Transverse colon (tissue), 4 donors: ENCODE data around the gene NPIPA1. TPM values are rescaled to one million over a fixed set of nuclear protein-coding genes. Genes with fewer than 3 reads are reported as not detected.

Experiments
- DNase-seq: peaks from one replicate; pipeline ENCODE4 v3.0.0-alpha.2; 2019
- H3K27ac ChIP-seq, 4 donors: fragments of 200-600 bp; sonication (generic); 2 replicates each; pipeline ENCODE4 v1.5.1; 2016 to 2018; ENCODE audit warnings: inconsistent platforms in 4 of 4
- H3K27me3 ChIP-seq: fragments of 200-600 bp; sonication (generic); 2 replicates; pipeline ENCODE4 v1.5.1; 2017; ENCODE audit warnings: inconsistent platforms
- H3K36me3 ChIP-seq, 4 donors: fragments of 200-600 bp; sonication (generic); 2 replicates each; pipeline ENCODE4 v1.5.1; 2017 to 2019; ENCODE audit warnings: inconsistent platforms in 4 of 4
- H3K4me1 ChIP-seq, 4 donors: fragments of 200-600 bp; sonication (generic); 2 replicates each; pipeline ENCODE4 v1.5.1; 2017 to 2020; ENCODE audit warnings: inconsistent platforms in 4 of 4
- H3K4me3 ChIP-seq, 4 donors: fragments of 200-600 bp; sonication (generic); 1 replicate in 1 of 4; 2 replicates in 3 of 4; pipeline versions ENCODE4 v1.5.1 to v1.6.1; 2017 to 2019; ENCODE audit warnings: inconsistent platforms in 4 of 4
- H3K9me3 ChIP-seq, 2 donors: fragments of 200-600 bp; sonication (generic); 2 replicates each; pipeline ENCODE4 v1.5.1; 2017 to 2019; ENCODE audit warnings: inconsistent platforms in 2 of 2
- EP300 ChIP-seq: sonication (generic); formaldehyde crosslinking; IDR thresholded peaks from one replicate; pipeline ENCODE4 v1.6.1; 2017; ENCODE audit warnings: antibody characterized with exemption, low read depth
- POLR2A ChIP-seq: fragments of 450-650 bp; IDR thresholded peaks from one replicate; pipeline ENCODE4 v1.6.1; 2016; ENCODE audit warnings: antibody characterized with exemption, mild to moderate bottlenecking, moderate library complexity
- POLR2AphosphoS5 ChIP-seq, 3 donors: sonication (generic); formaldehyde crosslinking; IDR thresholded peaks; one replicate each; pipeline ENCODE4 v1.6.1; 2016; ENCODE audit warnings: antibody characterized with exemption in 3 of 3
- WGBS, 2 donors: methylation state at CpG; one replicate each; pipeline ENCODE4 v1.1.5; 2018; ENCODE audit warnings: low coverage in 1 of 2; 5-methylcytosine and 5-hydroxymethylcytosine counted together
- in situ Hi-C, 4 donors: fragments of 200-750 bp; cut with MboI; loops; one replicate each; pipeline versions ENCODE4 v1.15.0 to v1.15.1; 2017; ENCODE audit warnings: low sequenced_read_pairs in 3 of 4, low pct_ligation_motif_present in 1 of 4, low pct_unique_long_range_greater_than_20kb in 1 of 4
- intact Hi-C: fragments of 100-400 bp; cut with DNase I; formaldehyde crosslinking; loops from one replicate; pipeline ENCODE4 v1.15.1; 2023; ENCODE audit warnings: low total_unique reads
- total RNA-seq, 4 donors: library from RNA; depleted of rRNA; stranded (reverse); fragments of >200 nt; gene quantifications; one replicate each; pipeline ENCODE4 v1.1.0, GENCODE V29; 2016
- TF ChIP-seq, protein P1 (sequence below), 5 experiments: fragments of 200-600 bp in 3 of 5; fragments of 450-650 bp in 2 of 5; sonication (generic) in 3 of 5; IDR thresholded peaks; 1 replicate in 2 of 5; 2 replicates in 3 of 5; pipeline ENCODE4 v1.5.1; 2016 to 2017; ENCODE audit warnings: antibody characterized with exemption in 5 of 5, inconsistent platforms in 3 of 5, mild to moderate bottlenecking in 2 of 5, moderate library complexity in 1 of 5

Gene NPIPA1
- total RNA-seq, 4 donors from 2014 or later: 47.8 to 115 (median 73.7) TPM

DNA sequence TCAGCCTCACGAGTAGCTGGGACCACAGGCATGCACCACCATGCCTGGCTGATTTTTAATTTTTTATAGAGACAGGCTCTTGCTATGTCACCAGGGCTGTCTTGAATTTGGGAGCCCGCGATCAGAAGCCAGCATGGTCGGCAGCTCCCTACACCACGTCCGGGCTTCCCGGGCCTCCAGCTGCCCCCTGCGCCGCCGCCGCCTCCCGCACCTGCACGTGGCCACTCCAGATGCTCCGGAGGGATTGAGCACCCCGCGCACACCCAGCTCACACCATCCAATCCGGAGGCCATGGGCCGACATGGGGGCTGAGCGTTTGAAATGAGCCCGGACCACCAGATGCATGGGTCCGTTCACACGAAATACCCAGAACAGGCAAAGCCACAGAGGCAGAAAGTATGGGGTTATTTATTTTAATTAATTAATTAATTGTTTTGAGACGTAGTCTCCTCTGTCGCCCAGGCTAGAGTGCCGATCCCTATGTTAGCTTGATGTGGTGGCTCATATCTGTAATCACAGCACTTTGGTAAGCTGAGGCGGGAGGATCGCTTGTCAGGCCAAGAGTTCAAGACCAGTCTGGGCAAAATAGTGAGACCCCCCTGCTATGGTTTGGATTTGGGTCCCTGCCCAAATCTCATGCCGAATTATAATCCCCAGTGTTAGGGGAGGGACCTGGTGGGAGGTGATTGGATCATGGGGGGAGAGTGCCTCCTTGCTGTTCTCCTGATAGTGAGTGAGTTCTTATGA, 20.5 kb downstream of the NPIPA1 start:
- in situ Hi-C loops: no loop called here
- Histone ChIP-seq H3K4me3 (no peak overlapping the region), H3K36me3 (no peaks in the 10 kb centered on the region), H3K9me3 (no peaks in the 10 kb centered on the region), H3K4me1 (peaks cover 0 to 16% (median 6%) of the 10 kb centered on the region in 4 donors), H3K27ac (no peak overlapping the region), H3K27me3 (no peaks in the 10 kb centered on the region)
- TF ChIP-seq EP300 (no peak), POLR2A (no peak), POLR2AphosphoS5 (IDR thresholded peaks at IDR 0.05) (no peak)
- TF ChIP-seq, protein P1, sequence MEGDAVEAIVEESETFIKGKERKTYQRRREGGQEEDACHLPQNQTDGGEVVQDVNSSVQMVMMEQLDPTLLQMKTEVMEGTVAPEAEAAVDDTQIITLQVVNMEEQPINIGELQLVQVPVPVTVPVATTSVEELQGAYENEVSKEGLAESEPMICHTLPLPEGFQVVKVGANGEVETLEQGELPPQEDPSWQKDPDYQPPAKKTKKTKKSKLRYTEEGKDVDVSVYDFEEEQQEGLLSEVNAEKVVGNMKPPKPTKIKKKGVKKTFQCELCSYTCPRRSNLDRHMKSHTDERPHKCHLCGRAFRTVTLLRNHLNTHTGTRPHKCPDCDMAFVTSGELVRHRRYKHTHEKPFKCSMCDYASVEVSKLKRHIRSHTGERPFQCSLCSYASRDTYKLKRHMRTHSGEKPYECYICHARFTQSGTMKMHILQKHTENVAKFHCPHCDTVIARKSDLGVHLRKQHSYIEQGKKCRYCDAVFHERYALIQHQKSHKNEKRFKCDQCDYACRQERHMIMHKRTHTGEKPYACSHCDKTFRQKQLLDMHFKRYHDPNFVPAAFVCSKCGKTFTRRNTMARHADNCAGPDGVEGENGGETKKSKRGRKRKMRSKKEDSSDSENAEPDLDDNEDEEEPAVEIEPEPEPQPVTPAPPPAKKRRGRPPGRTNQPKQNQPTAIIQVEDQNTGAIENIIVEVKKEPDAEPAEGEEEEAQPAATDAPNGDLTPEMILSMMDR (IDR thresholded peaks at IDR 0.05): no peak
- intact Hi-C loops: no loop called here
- DNase-seq: no peak
- 93% methylated on average over 28 of the region's 28 CpGs for WGBS, 2 donors

DNA sequence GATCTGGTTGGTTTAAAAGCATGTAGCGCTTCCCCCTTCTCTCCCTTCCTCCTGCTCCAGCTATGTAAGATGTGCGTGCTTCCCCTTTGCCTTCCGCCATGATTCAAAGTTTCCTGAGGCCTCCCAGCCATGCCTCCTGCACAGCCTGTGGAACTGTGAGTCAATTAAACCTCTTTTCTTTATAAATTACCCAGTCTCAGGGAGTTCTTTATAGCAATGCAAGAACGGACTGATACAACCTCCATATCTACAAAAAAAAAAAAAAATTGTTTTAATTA, 21.0 kb downstream of the NPIPA1 start:
- Histone ChIP-seq H3K27ac (no peak overlapping the region), H3K4me3 (no peak overlapping the region), H3K27me3 (no peaks in the 10 kb centered on the region), H3K9me3 (no peaks in the 10 kb centered on the region), H3K4me1 (peaks cover 0 to 16% (median 6%) of the 10 kb centered on the region in 4 donors), H3K36me3 (no peaks in the 10 kb centered on the region)
- intact Hi-C loops: no loop called here
- no peak for DNase-seq
- WGBS, 2 donors: 87 to 92% methylated on average over 4 of the region's 4 CpGs
- in situ Hi-C loops: no loop called here
- TF ChIP-seq POLR2AphosphoS5 (IDR thresholded peaks at IDR 0.05) (no peak), EP300 (no peak), POLR2A (no peak)
- TF ChIP-seq, protein P1 (IDR thresholded peaks at IDR 0.05): no peak

DNA sequence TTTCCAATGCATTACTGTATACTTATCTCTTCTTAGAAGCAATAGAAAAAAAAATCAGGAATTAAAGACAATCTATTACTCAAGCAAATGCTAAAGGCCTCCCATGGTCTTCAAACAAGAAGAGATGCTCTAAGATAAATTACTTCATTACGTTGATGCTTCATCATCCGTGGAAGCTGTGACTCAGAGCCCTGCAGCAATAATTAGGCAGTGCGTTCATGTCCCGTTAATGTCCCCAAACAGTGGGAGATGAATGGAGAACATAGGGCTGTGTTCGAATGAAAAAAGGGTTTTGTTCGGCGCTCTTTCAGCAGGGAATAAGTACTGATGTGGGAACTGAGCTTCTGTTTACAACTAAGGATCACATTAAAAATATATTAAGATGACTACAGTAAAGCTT, 21.7 kb downstream of the NPIPA1 start:
- intact Hi-C loops (no loop called here), in situ Hi-C loops (no loop called here)
- no peaks in the 10 kb centered on the region for H3K9me3 ChIP-seq
- H3K4me1 ChIP-seq: peaks cover 0 to 14% (median 6%) of the 10 kb centered on the region in 4 donors
- WGBS, 2 donors: 85 to 86% methylated on average over 7 of the region's 7 CpGs
- H3K36me3 ChIP-seq: no peaks in the 10 kb centered on the region
- H3K4me3 ChIP-seq: no peak overlapping the region
- TF ChIP-seq, protein P1 (IDR thresholded peaks at IDR 0.05): no peak
- TF ChIP-seq POLR2AphosphoS5 (IDR thresholded peaks at IDR 0.05) (no peak), POLR2A (no peak), EP300 (no peak)
- no peaks in the 10 kb centered on the region for H3K27me3 ChIP-seq
- DNase-seq: no peak
- H3K27ac ChIP-seq: no peak overlapping the region

DNA sequence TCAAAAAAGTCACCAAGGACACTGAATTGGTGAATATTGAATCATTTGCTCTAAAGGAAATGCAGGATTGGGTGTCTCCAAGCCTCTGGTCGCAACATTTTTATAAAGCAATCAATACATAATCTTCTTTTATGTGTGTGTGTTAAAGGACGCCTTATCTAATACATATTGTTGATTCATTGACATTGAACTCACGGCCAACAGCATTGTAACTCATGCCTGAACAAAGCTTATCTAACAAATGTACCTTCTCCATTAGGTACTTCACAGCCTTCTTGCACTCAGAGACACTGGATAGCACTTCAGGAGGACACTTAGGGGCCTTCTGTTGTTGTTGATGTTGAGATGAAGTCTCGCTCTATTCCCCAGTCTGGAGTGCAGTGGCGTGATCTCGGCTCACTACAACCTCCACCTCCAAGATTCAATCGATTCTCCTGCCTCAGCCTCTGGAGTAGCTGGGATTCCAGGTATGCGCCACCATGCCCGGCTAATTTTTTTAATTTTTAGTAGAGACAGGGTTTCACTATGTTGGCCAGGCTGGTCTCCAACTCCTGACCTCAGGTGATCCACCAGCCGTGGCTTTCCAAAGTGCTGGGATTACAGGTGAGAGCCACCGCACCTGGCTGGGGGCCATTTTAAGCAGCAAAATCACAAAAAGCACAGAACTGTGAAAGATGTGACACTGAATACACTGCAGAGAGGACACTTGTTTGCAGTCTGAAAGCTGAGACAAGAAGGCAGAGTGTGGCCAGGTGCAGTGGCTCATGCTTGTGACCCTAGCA, 24.4 kb downstream of the NPIPA1 start:
- no peak for DNase-seq

More for the DNA sequence above, 24.4 kb downstream of the NPIPA1 start:
- H3K4me3 ChIP-seq: no peak overlapping the region
- no peaks in the 10 kb centered on the region for H3K9me3 ChIP-seq
- H3K36me3 ChIP-seq: no peaks in the 10 kb centered on the region
- WGBS, 2 donors: 78 to 79% methylated on average over 11 of the region's 11 CpGs
- peaks cover 0 to 11% (median 5%) of the 10 kb centered on the region in 4 donors for H3K4me1 ChIP-seq
- intact Hi-C loops (no loop called here), in situ Hi-C loops (no loop called here)
- H3K27ac ChIP-seq: no peak overlapping the region
- TF ChIP-seq POLR2A (no peak), POLR2AphosphoS5 (IDR thresholded peaks at IDR 0.05) (no peak), EP300 (no peak)
- TF ChIP-seq, protein P1 (IDR thresholded peaks at IDR 0.05): no peak
- H3K27me3 ChIP-seq: no peaks in the 10 kb centered on the region
